SKM-1 treated with dmso at 0.1 percent for 144 hours (cell line): ENCODE results near the gene MED7.

Experiments used
- DNase-seq: peaks from one replicate; lab custom pipeline; 2025; ENCODE audit not compliant: unreplicated experiment; lab: John Stamatoyannopoulos, UW

MED7 gene

DNA sequence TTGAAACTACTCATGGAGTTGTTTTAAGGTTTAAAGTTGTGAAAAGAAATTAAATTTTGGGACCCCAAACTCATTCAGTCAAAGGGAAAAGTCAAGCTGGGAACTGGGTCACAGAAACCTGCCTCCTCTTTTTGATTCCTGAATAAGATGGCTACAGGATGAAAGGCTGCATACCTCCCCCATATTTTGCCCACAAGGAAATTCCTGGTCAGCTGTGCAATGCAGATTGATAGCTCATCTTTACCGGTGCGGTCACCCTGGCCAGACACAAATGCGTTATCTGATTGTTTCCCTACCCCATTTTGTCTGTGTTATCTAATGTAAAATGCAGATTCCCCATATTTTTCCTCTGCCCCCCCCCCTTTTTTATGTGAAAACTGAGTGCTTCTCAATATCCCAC is 35.2 kb downstream of the MED7 start:
- DNase-seq = no peak

DNA sequence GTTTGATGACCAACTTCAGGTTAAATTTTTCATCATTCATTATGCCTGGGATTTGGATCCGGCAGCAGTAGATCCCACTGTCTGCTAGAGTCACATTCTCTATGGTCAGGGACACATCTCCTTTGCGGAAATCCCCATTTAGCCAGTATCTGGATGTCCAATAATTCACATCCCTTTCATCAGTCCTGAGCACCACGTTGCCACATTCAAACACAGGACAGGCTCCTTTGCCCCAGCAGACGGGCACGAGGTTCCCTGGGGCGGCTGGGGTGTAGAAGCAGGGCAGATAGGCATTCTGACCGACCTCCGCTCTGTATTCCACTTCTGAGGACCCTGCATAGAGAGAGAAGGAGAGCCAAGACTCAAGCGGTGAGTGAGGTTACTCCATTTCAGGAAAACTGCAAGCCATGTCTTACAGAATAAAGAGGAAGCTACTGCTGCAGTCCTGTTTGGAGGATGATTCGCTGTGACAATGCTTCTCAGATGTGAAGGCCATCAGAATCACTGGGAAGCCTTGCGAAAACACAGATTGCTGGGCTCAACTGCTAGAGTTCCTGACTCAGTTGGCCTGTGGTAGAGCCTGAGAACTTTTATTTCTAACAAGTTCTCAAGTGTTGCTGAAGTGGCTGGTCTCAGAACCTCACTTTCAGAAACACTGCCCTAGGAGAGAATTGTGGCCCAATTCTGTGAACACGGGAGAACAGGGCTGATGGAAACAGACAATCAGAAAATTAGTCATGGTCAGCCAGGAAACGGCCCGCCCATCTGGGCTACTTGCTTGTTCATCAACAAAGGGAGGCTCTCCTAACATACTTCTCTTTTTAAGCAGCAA is 35.8 kb downstream of the MED7 start:
- peak; percentile 55 for DNase-seq

DNA sequence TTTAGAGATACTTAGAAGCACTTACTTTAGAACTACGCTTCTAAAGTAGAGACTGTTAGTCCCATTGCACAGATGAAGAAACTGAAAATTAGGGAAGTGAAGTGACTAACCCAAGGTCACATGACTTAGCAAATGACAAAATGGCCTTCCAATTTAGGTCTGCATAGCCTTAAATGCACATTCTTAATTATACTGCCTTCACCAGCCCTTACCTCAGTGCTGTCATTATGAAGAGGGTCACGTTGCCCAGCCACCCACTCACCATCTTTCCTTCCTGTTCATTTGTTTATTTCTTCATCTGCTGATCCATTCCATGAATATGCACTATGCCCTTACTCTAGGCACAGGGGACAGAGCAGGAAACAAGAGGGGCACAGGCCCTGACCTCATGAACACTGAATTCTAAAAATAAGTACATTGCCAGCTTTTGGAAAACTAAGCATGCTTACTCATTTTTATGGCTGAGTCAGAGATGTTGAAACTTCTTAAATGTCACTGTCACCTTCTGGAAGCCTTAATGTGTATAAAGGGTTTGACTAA is 42.5 kb downstream of the MED7 start:
- peak; percentile 84 for DNase-seq

DNA sequence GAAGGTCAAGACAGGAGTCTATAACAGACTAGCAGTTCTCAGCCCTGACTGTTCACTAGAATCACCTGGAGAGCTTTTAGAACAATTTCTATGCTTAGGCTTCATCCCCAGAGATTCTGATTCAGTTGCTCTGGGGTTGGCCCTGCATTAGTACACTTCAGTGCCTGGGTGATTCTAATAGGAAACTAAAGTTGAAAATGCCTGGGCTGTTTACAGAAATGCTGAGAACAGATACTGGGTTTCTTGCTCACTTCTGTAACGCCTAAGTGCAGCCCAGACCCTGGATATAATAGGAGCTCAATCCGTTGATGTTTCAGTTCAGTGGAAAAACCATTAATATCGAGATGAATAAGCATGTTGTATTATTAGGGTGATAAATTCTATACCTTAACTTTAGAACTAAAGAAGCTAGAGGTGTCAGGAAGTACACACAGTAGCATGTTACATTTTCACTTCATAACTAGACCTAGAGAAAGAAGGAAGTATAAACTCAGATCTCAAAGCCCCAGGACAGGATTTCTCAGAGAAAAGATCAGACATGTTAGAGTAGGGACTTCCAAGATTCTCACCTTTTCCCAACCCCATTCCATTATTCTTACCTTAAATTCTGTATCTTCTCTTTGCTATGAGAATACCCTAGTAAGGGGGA is 54.2 kb downstream of the MED7 start:
- no peak for DNase-seq
